Fibroblast of skin of right quadriceps (primary cell): Measurements from ENCODE around the gene ATP2C1.
A peak's percentile ranks its signal among the peaks of the same experiment; 100 is the strongest.
"Not testable (repeated sequence)": the region's sequence is repeated elsewhere in the genome, so short reads cannot be mapped to it uniquely, and the experiment has no call there.

Source experiments
- DNase-seq: peaks from one replicate; pipeline ENCODE4 v3.0.0-alpha.2; 2013

Gene ATP2C1

DNA sequence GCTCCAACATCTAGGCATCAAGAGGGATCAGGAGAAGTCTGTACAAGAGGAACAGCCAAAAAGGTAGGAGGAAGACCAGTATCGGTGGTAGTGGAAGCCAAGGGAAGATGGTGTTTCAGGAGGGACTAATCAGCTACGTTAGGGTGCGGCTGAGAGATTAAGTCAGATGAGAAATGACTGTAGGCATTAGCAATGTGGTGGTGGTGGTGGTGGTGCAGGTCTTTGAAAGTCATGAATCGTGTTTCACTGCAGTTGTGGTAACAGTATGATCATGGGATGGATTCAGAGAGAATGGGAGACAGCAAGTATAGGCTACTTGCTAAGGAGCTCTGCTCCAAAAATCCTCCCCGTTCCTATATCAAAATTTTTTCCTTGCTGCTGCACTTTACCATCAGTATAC, 97.2 kb downstream of the ATP2C1 start:
- no peak for DNase-seq

DNA sequence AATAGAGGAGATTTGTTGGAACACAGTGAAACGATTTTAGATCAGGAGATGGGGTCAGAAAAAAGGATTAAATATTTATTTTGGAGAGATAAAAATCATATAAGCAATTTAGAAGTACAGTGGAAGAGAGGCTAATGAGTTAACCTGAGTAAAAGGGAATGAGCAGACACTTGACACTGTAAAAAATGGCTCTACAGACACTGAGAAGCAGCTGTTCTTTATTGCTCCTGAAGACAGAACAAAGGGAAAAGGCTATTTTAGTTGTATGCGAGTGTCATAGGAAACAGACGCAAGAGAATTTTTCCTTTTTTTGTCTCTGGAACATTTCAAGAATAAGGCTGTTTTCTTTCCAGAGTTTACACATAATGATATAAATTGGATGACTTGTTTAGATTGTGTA, 98.5 kb downstream of the ATP2C1 start:
- no peak for DNase-seq

DNA sequence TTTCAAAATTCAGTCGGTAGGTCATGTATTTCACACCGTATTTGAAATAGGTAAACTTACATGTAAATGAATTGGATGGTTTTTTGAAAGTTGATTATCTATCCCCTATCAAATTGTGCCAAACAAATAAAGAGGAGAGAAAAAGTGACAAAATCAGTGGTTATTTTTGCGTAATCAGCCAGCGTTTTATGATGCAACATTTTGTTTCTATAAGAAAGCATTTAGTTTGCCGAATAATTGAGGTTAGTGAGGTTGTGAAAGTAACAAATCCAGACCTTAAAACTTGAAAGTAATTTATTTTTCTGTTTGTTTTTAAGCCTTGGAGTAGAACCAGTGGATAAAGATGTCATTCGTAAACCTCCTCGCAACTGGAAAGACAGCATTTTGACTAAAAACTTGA, 103.4 kb downstream of the ATP2C1 start:
- peak; percentile 30 for DNase-seq

DNA sequence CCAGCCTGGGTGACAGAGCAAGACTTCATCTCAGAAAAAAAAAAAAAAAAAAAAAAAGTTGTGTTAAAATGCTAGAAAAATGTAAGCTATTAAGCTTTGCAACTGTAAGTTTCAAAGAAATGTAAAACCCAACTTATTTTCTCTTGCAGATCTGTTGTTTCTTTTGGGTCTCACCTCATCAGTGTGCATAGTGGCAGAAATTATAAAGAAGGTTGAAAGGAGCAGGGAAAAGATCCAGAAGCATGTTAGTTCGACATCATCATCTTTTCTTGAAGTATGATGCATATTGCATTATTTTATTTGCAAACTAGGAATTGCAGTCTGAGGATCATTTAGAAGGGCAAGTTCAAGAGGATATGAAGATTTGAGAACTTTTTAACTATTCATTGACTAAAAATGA, 107.2 kb downstream of the ATP2C1 start:
- no peak for DNase-seq

DNA sequence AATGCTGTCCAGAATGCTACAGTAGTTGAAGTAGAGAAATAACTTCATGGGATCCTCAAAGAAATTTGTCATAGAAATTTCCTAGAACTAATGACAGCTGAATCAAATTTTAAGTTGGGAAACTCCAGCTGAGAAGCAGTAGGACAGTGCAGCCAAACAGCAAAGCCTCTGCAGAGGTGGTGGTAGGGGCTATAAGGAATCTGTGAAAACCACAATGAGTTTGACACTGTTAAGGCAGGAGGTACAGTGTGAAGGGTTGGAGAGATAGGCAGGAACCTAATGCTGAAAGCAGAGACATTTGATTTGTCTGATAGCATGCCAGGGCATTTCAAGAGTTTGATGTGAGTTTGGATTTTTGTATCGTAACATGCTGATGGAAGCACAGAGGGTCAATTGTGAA, 110.7 kb downstream of the ATP2C1 start:
- no peak for DNase-seq

DNA sequence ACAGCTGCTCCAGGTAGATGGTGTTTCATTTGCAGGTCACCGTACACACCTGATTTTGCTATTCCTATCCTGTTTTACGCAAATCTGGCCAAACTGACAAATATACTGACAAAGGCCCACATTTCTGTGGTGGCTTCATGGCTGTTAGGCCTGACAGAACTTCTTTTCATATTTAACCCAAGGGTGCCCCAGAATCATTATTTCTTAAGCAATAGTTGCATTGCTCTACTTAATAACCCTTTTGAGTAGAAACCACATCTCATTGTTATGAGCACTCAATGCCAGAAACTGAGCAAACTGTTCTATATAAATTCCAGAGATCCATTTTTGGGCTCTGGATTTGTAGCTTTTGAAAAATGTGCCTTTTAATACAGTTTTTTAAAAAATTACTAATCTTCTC, 113.4 kb downstream of the ATP2C1 start:
- DNase-seq, result no peak

DNA sequence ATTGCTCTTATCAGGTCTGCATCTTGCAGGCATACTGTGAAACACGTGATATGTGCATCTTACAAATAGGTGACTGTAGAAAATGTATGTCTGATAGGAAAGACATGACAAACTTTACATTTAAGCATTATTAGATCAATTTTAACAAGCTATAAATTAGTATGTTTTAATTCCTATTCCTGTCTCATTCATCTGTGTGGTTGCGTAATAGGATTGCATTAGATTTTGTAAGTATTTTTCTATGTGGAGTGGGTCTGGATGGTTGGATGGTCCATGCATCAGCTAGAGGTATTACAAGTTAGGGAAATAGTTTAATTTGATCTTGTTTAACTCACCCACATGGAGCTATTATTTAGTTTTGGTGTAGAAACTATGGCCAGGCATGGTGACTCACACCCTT, 113.9 kb downstream of the ATP2C1 start:
- DNase-seq, result peak; percentile 30

DNA sequence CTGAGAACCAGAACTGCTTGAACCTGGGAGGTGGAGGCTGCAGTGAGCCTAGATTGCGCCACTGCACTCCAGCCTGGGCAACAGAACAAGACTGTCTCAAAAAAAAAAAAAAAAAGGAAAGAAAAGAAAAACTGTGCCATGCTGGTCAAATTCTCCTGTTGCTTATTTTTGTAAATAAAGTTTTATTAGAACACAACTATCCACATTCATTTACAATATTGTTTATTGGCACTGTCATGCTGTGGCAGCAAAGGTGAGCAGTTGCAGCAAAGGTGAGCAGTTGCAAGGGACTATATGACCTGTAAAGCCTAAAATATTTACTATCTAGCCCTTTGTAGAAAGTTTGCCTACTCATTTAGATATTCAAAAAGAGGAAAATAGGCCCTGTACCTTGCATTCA, 114.4 kb downstream of the ATP2C1 start:
- no peak for DNase-seq

DNA sequence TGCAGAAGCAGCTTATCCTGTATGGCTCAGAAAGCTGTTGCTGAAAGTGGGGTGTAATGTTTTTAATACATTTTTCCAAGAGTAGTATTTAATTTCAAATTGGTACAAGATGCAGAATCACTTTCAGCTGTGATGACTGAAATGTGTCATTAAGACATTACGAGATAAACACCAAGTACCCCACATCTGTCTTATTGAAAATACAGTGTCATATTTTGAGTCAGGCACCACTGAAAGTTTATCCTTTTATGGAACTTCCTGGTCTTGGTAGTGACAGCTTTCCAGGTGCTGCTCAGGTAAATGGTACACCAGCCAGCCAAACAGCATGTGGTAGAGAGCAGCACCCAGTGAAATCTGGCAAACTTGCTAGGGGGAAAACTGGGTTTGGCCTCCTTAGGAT, 115.8 kb downstream of the ATP2C1 start:
- DNase-seq, result no peak

DNA sequence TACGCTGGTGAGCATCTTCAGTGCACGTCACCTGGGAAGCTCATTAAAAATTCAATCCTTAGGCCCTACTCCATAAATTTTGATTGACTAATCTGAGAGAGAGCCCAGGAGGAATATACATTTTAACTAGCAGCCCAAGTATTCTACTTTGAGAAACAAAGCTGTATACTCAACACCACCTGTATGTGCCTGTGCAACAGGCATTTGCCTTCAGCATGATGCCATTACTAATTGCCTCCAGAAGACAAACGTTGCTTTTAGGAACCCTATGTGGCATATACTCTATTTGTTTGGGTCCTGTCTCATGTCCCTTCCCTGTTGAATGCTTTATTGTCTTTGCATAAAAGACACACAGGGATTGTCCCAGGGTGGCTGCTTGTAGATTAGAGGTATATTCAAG, 125.1 kb downstream of the ATP2C1 start:
- no peak for DNase-seq

DNA sequence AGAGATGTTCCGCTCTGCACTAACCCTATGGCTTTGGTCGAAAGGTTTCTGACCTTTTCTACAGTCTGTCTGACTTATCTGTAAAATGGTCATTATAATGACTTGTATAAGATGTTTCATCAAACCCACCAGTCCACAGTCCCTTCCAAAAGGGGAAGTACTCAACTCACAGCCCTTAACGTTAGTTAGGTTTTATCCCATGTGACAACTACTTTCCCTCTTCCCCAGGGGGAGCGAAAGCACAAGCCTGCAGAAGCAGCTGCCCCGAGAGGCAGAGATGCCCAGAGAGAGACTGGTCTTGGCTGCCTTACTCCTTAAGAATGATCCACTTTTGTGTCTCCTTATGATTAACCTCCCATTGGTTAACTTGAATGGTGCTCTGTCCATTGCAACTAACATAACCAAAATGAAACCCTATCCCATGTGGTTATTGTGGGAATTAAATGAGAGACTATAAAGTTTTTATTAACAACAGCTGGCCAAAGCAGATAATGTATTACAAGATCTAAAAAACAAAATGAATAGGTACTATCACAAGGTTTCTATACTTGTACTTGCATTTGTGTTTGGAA, 126.3 kb downstream of the ATP2C1 start:
- no peak for DNase-seq

DNA sequence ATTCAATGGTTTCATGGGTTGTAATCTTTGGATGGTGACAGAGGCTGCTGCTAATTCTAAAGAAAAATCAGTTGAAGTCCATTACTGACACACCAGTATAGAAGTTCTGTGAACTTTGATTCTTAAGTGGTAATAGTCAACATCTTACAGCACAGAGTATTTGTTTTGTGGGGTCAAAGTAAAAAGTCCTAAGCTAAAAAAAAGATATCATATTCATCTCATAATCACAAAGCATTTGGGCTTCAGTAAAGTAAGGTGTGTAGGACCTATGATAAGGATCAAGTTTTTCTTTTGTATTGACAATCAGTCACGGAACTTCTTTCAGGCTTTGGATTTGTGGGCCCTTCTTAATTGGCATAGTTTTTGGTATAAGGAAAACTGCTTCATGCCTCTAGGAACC, 131.7 kb downstream of the ATP2C1 start:
- no peak for DNase-seq

DNA sequence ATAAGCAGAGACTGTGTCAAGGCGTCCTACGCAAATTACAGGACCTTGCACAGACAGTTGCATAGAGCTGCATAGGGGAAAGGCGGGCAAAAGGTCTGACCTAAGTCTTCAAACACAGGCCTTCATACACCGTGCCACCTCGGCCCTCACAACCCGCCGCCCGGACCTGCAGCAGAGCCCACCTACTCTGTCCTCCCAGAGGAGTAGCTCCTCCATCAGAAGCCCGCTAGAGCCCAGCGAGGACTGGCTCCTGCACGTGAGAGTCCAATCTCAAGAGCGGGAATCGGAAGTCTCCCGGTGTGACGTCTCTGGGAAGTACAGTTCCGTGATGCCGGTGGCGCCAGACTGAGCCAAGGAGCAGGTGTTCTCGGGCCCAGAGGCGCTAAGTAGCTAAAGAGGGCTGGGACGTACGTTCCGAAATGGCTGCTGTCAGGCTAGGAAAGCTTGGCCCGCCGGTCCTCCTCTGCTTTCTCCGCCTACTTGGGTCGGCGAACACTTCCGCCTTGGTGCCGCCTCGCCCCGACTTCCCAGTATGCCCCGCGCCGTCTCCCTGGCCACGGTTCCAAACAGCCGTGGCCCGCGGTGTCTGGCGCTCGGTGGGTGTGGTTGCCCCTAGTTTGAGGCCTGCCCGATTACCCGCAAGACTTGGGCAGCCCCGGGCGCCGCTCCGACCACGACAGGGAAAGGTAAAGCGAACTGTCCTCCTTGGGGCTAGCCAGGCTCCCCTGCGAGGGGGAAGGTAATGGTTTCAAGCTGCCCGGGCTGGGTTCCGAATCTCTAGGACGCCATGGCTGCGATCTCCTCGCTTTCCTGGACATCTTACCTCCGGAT, 132.7 kb downstream of the ATP2C1 start, which contains the start of the genes ASTE1 and NEK11:
TSS of gene ASTE1 (minus strand) at position 505 of the 831 bp plus-strand sequence. CDS start 1,519 bp downstream, outside the sequence.
TSS of gene NEK11 (plus strand) at position 557 of the 831 bp plus-strand sequence. CDS start 2,832 bp downstream, outside the sequence.
- peak; percentile 82 for DNase-seq

DNA sequence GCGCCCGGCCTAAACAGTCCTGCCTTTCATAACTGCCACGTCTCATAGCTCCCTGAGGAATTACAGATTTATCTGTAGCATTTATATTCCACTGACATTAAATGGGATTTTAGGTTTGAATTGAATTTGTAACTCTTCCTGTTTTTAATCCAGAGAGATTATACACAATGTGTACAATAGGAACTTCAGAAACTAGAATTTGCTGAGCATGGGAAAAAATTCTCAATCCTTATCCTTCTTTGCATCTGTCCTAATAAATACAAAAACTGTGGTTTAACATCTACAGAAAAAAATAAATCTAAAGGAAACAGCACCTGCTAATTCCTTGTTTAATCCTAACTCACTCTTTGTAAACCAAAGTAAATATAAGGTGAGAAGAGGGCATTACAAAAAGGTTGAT, 135.0 kb downstream of the ATP2C1 start:
- no peak for DNase-seq

DNA sequence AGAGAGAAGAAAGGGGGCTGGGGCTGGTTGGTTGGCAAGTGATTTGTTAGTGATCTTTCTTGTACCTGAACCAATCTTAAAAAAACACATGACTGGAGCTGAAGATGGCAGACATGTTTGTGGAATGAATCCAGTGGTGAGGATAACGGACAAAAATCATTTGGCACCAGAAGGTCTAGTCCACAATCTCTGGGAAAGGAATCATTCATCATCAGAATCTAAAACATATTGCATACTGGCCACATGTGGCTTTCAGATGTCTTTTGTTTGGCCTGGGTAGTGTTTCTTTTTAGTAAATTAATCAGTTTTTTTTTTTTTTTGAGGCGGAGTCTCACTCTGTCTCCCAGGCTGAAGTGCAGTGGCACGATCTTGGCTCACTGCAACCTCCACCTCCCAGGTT, 137.8 kb downstream of the ATP2C1 start:
- no peak for DNase-seq

DNA sequence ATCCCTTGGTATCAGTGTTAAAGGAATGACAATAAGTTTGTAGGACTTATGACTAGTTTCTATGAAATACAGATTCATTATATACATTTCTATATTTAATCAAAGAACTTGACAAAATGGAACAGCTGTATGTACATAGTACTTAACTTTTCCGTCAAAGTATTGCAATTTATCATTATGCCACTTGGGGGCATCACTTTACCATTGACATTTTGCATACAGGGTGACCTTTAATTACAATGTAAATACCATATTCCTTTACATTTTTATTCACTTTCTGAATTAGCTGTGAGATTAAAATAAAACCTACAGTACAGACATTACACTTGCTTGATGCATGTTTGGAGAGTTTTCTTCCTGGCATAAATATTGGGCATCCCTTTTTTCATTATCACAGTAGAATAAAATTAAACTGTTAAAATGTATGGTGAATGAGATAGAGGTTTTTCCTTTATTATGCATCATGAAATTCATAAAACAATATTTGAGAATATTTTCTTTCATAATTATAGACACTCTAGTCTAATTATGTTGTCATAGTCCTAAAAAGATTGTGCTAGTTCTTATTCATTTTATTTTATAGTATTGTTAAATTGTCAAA, 139.7 kb downstream of the ATP2C1 start:
- peak; percentile 49 for DNase-seq

DNA sequence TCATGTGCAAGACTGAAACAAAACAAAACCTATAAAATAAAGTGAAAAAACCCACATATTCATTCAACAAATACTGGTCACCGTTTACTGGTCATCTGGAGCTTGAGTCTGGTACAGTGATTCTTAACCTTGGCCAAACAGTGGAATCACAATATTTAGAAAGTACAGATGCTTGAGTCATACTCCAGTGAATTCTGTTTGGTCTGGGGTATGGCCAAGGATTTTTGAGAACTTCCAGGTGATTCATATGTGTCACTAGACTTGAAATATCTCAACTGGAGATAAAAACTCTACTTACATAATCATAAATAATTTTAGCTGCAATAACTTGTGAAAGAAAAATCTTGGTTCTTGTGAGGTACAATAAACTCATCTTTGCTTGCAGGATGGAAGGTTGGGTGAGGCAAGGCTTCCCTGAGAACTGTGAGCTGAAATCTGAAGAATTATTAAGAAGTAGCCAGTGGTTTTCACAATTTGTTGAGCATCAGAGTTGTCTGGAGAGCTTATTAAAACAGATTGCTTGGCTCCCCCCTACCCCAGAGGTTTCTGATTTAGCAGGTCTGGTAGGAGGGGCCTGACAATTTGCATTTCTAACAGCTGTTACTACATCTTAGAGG, 142.4 kb downstream of the ATP2C1 start:
- DNase-seq, result peak; percentile 48

DNA sequence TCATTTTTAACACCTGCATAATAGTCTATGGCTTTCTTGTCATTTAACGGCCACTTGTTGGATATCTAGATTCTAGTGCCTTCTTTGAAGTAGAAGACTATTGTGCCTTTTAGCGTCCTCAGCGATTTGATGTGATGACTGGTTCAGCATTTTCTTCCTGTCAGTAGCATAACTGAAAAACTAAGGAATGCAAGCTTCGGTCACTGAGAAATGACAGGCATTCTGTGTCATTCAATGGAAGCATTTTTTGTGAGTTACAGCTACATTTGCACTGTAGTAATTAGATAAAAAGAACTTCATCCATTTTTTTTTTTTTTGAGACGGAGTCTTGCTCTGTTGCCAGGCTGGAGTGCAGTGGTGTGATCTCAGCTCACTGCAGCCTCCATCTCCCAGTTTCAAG, 143.1 kb downstream of the ATP2C1 start:
- no peak for DNase-seq

DNA sequence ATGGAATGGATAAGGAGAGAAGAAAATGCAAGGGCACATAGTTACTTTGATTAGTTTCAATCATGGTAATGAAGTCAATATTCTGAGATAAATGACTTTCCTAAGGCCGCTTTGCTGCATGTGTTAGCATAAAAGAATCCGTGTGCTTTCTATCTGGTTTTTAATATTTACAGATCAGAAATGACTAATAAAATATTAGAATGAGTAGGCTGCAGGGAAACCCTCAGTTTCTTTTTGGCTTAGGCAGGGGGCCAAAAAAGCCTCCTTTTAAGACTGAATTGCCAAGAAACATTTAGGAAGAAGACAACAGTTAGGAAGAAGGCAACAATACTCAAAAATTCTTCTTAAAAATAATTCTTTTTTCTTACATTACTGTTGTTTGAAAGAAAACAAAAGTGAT, 144.4 kb downstream of the ATP2C1 start:
- no peak for DNase-seq

DNA sequence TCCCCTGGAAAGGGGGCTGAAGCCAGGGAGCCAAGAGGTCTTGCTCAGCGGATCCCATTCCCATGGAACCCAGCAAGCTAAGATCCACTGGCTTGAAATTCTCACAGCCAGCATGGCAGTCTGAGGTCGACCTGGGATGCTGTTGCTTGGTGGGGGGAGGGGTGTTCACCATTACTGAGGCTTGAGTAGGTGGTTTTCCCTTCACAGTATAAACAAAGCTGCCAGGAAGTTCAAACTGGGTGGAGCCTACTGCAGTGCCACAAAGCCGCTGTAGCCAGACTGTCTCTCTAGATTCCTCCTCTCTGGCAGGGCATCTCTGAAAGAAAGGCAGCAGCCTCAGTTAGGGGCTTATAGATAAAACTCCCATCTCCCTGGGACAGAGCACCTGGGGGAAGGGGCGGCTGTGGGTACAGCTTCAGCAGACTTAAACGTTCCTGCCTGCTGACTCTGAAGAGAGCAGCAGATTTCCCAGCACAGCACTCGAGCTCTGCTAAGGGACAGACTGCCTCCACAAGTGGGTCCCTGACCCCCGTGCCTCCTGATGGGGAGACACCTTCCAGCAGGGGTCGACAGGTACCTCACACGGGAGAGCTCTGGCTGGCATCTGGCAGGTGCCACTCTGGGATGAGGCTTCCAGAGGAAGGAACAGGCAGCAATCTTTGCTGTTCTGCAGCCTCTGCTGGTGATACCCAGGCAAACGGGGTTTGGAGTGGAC, 148.5 kb downstream of the ATP2C1 start:
- DNase-seq, result not testable (repeated sequence)

DNA sequence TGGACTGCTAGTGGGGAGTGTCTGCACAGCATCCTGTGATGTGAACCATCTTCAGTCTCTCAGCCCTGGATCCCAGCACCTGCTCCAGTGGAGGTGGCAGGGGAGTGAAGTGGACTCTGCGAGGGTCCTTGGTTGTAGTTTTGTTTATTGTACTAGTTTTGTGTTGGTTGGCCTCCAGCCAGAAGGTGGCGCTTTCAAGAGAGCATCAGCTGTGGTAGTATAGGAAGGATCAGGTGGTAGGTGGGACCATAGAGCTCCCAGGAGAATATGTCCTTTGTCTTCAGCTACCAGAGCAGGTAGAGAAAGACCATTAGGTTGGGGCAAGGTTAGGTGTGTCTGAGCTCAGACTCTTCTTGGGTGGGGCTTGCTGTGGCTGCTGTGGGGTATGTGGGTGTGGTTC, 153.7 kb downstream of the ATP2C1 start:
- no peak for DNase-seq

DNA sequence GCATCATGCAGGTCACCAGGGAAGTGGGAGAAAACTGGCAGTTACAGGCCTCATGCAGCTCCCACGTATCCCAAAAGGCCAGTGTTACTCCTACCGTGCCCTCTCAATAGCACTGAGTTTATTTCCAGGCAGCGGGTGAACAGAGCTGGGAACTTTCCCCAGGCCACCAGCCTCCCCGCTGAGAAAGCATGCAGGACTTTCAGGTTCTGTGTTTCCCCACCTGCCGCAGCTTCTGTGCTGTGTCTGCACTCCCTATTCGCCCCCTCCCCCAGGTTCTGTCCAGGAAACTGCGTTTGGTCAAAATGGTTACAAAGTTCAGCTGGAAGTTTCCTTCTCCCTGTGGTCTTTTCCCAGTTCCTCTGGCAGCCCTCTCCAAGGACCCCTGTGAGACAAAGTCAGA, 154.1 kb downstream of the ATP2C1 start:
- DNase-seq, result no peak

DNA sequence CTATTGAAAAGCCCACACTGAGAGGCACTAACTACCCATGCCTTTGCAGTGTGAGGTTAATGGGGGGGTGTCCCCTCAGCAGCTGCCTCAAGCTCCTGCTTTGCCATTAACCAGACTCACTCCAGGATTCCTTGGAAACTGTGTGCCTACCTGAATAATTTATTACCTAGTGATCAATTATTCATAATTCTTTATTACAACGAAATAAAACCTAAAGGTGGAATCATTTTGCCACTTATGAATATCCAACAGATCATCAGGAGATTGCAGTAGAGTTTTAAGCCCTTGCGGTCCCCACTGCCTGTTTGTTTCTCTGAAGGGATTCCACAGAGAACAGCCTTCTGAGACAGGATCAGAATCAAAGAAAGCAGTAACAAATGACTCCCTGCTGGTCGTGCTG, 156.1 kb downstream of the ATP2C1 start:
- DNase-seq, result no peak
